Measurements from ENCODE around the gene TH. TPM values are rescaled to one million over a fixed set of nuclear protein-coding genes. Genes with fewer than 3 reads are reported as not detected.

TH gene
- total and polyA plus RNA-seq, 2 of the 8 experiments (the other 6 are each of a cell fraction or from before 2014, with no cell fraction given) = 0.09 TPM; not detected in 1

DNA sequence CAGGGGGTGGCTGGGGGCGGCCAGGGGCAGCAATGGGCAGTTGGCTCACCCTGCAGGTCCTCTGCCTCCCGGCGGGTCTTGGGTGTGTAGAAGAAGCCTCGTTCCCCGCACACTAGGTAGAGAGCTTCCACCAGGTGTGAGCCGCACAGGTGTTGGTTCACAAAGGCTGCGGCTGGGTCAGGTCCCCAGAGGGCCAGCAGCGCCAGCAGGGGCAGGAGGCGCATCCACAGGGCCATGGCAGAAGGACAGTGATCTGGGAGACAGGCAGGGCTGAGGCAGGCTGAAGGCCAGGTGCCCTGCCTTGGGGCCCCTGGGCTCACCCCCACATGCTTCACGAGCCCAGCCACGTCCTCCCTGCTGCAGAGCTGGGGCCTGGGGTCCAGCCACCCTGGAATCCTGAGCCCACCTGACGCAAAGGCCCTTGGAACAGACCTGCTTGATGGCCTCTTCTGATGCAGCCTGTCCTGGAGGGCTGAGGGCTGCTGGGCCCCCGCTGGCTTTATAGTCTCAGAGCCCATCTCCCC is 10.8 kb downstream of the TH start, which contains the start of gene INS:
INS (minus strand) TSS at position 474 of the 524 bp plus-strand sequence; CDS start at position 236, 238 bp downstream.
- ChIA-PET CTCF (ENCODE audit: partially characterized antibody) (interaction anchor here (1.1 to 20.6 kb wide), 8 partner anchors 5 to 467 kb away, joined by 3 to 439 read pairs (median 238); partner anchors contain the start of genes INS, LSP1, MRPL23 and SYT8), POLR2A (ENCODE audit: partially characterized antibody) (no interaction called here)
- H4K8ac ChIP-seq (ENCODE audit: extremely low read depth, insufficient read depth, low read length) = peak within 1 kb of the TSS; percentile 14; the same call in 1 of the 2 replicates
- FAIRE-seq (no peak), DNase-seq (ENCODE audit: low read depth in 1 of 2, low spot score in 2 of 2) (no peak)
- no peak within 1 kb of the TSS for H2BK12ac ChIP-seq (ENCODE audit: low read depth, low read length)
- no peak within 1 kb of the TSS for H3K4me3 ChIP-seq (ENCODE audit: extremely low read depth in 1 of 4, insufficient read depth in 2 of 4, low read depth in 3 of 4, low read length in 4 of 4)
- no peak within 1 kb of the TSS for H4K91ac ChIP-seq (replicated peaks; ENCODE audit: insufficient read length, low read length)
- H2BK15ac ChIP-seq (ENCODE audit: low read length) = no peak within 1 kb of the TSS
- no peaks in the 10 kb centered on the region for H3K4me1 ChIP-seq (replicated peaks in 1 of 4; ENCODE audit: control insufficient read depth in 3 of 4, insufficient read depth in 4 of 4, low read length in 3 of 4)
- no peak within 1 kb of the TSS for H2AFZ ChIP-seq (ENCODE audit: low read length)
- H3K79me2 ChIP-seq (ENCODE audit: control insufficient read depth in 1 of 2, insufficient read depth in 2 of 2, low read length in 2 of 2) = no peaks in the 10 kb centered on the region
- H3K18ac ChIP-seq (ENCODE audit: extremely low read depth, low read length) = no peak within 1 kb of the TSS
- no peak within 1 kb of the TSS for H2BK20ac ChIP-seq (ENCODE audit: low read length)
- no peak within 1 kb of the TSS for H2AK5ac ChIP-seq (ENCODE audit: low read depth, low read length)
- no peak within 1 kb of the TSS for H3K4me2 ChIP-seq (ENCODE audit: insufficient read depth in 1 of 2, low read depth in 2 of 2, low read length in 2 of 2)
- H3K27me3 ChIP-seq (replicated peaks in 1 of 4; ENCODE audit: control insufficient read depth in 3 of 4, extremely low read depth in 1 of 4, insufficient read depth in 3 of 4, low read length in 3 of 4) = no peaks in the 10 kb centered on the region; a peak in 2 of 7 replicates
- H3K9ac ChIP-seq (replicated peaks in 1 of 4; ENCODE audit: extremely low read depth in 1 of 4, low read depth in 3 of 4, low read length in 3 of 4) = no peak within 1 kb of the TSS
- H4K20me1 ChIP-seq (replicated peaks in 1 of 2; ENCODE audit: control insufficient read depth in 1 of 2, insufficient read depth in 2 of 2, low read length in 2 of 2) = peaks cover 0 to 3% of the 10 kb centered on the region in 2 experiments
- H3K4ac ChIP-seq (replicated peaks; ENCODE audit: insufficient read length, low read depth, low read length) = no peak within 1 kb of the TSS
- no peak within 1 kb of the TSS for H3K56ac ChIP-seq (replicated peaks; ENCODE audit: insufficient read length, low read depth, low read length)
- no peak within 1 kb of the TSS for H2BK5ac ChIP-seq (ENCODE audit: low read depth, low read length)
- no peak within 1 kb of the TSS for H3K27ac ChIP-seq (ENCODE audit: low read depth, low read length)
- 77% methylated on average over 7 of the region's 13 CpGs; no CpG with 5 or more reads in 1 of the 2 experiments for WGBS, 2 experiments (ENCODE audit: extremely low coverage in 1 of 2, insufficient coverage in 1 of 2, insufficient read length in 1 of 2, insufficient replicate concordance in 2 of 2, low coverage in 1 of 2, low lambda C conversion rate in 2 of 2, missing lambda C conversion rate in 1 of 2)
- no peak within 1 kb of the TSS for H3K14ac ChIP-seq (ENCODE audit: insufficient read length)
- H3K36me3 ChIP-seq (ENCODE audit: control insufficient read depth in 2 of 4, insufficient read depth in 4 of 4, low read length in 3 of 4) = no peaks in the 10 kb centered on the region
- no peak within 1 kb of the TSS for H3K23ac ChIP-seq (ENCODE audit: insufficient read length)
- no peak within 1 kb of the TSS for H4K5ac ChIP-seq (ENCODE audit: insufficient read length, low read depth, low read length)
- H3K23me2 ChIP-seq (ENCODE audit: low read depth, low read length) = no peaks in the 10 kb centered on the region
- no peak within 1 kb of the TSS for H2BK120ac ChIP-seq (replicated peaks; ENCODE audit: low read depth, low read length)
- no peaks in the 10 kb centered on the region for H3K9me3 ChIP-seq (ENCODE audit: insufficient read depth in 2 of 2, low read depth in 1 of 2, low read length in 1 of 2)
- no peaks in the 10 kb centered on the region for H3K79me1 ChIP-seq (ENCODE audit: low read depth, low read length)
- TF ChIP-seq CREB1 (IDR thresholded peaks at IDR 0.05) = no peak
- no peak for TF ChIP-seq TCF12 (IDR thresholded peaks at IDR 0.05; ENCODE audit: low read depth, low read length)
- no peak for TF ChIP-seq MAFK (IDR thresholded peaks at IDR 0.05; ENCODE audit: low read depth, low read length)
